ENCODE measurements around the gene MCTP2. TPM values are rescaled to one million over a fixed set of nuclear protein-coding genes. Genes with fewer than 3 reads are reported as not detected.

MCTP2 gene
- polyA plus RNA-seq, 3 donors, result 2.4 to 7.4 (median 7.3) TPM

DNA sequence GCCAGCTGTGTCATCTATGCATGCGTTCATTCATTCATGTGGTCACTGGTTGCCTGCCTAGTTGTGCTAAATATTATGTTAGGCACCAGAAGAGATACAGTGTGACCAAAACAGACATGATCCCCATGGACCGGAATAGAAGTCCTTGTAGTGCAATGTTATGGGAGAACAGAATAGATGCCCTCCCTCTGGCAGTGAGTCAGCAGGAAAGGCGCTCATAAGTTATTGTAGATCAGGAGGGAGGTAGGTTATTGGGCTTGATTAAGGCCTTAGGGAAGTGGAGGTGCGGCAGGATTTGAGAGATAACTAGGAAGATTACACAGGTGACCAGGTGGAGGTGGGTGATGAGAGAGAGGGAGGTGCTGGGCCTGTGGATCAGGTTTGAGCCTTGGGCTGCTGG, 5.2 kb downstream of the MCTP2 start:
- no peaks in the 10 kb centered on the region for H3K36me3 ChIP-seq (replicated peaks in 1 of 2; ENCODE audit: control insufficient read depth in 1 of 2, insufficient read depth in 2 of 2, low read length in 2 of 2)
- H3K27me3 ChIP-seq (ENCODE audit: control insufficient read depth in 2 of 2, insufficient read depth in 2 of 2, low read length in 2 of 2), result peaks cover 0 to 9% of the 10 kb centered on the region in 2 donors
- no peaks in the 10 kb centered on the region for H3K9me3 Mint-ChIP-seq
- no peak overlapping the region for H3K4me3 Mint-ChIP-seq
- H4K20me1 ChIP-seq (ENCODE audit: insufficient read depth, low read length), result peaks cover 4% of the 10 kb centered on the region
- no peak for DNase-seq
- no peak overlapping the region for H2AFZ ChIP-seq (ENCODE audit: insufficient read depth, low read depth, low read length, poor library complexity, severe bottlenecking)
- H3K4me3 ChIP-seq (replicated peaks in 1 of 3; ENCODE audit: low read depth in 2 of 3, low read length in 3 of 3), result no peak overlapping the region
- peaks cover 57% of the 10 kb centered on the region for H3K4me1 Mint-ChIP-seq
- H3K9me3 ChIP-seq (replicated peaks in 1 of 2; ENCODE audit: control insufficient read depth in 1 of 2, insufficient read depth in 1 of 2, low read length in 2 of 2), result no peaks in the 10 kb centered on the region
- H3K4me1 ChIP-seq (ENCODE audit: control insufficient read depth in 1 of 2, insufficient read depth in 2 of 2, low read length in 2 of 2), result peaks cover 46 to 52% of the 10 kb centered on the region in 2 donors
- H3K4me2 ChIP-seq (replicated peaks; ENCODE audit: extremely low read depth, low read length, poor library complexity, severe bottlenecking), result no peak overlapping the region
- TF ChIP-seq, protein P1, sequence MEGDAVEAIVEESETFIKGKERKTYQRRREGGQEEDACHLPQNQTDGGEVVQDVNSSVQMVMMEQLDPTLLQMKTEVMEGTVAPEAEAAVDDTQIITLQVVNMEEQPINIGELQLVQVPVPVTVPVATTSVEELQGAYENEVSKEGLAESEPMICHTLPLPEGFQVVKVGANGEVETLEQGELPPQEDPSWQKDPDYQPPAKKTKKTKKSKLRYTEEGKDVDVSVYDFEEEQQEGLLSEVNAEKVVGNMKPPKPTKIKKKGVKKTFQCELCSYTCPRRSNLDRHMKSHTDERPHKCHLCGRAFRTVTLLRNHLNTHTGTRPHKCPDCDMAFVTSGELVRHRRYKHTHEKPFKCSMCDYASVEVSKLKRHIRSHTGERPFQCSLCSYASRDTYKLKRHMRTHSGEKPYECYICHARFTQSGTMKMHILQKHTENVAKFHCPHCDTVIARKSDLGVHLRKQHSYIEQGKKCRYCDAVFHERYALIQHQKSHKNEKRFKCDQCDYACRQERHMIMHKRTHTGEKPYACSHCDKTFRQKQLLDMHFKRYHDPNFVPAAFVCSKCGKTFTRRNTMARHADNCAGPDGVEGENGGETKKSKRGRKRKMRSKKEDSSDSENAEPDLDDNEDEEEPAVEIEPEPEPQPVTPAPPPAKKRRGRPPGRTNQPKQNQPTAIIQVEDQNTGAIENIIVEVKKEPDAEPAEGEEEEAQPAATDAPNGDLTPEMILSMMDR (IDR thresholded peaks at IDR 0.05), result no peak
- peaks cover 9 to 14% of the 10 kb centered on the region in 2 donors for H3K36me3 Mint-ChIP-seq
- no peak overlapping the region for H3K27ac ChIP-seq (ENCODE audit: low read depth in 1 of 2, low read length in 2 of 2)
- intact Hi-C loops (cut with micrococcal nuclease), result no loop called here
- WGBS (ENCODE audit: insufficient coverage), result 62% methylated on average over 4 of the region's 4 CpGs
- H3K9ac ChIP-seq (ENCODE audit: insufficient read depth, low read length, poor library complexity, severe bottlenecking), result no peak overlapping the region
- peak overlapping the region in 4 of 7 donors; percentile 1 to 51 (median 32) for H3K27ac Mint-ChIP-seq
- peaks cover 61% of the 10 kb centered on the region for H3K79me2 ChIP-seq (ENCODE audit: insufficient read depth, low read length)
- peaks cover 4 to 7% (median 5%) of the 10 kb centered on the region in 3 donors for H3K27me3 Mint-ChIP-seq (ENCODE audit: low read depth in 3 of 3)

DNA sequence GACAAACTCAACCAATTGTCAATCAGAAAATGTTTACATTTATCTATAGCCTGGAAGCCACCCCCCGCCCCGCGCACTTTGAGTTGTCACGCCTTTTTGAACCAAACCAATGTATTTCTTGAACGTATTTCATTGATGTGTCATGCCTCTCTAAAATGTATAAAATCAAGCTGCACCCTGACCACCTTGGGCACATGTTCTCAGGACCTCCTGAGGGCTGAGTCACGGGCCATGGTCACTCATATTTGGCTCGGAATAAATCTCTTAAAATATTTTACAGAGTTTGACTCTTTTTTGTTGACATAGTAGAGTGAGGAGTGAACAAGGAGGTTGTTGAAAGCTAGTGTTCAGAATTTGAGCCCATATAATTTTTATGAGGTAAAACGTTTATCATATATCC, 6.5 kb downstream of the MCTP2 start:
- intact Hi-C loops (cut with micrococcal nuclease), result no loop called here
- Histone ChIP-seq H3K36me3 (replicated peaks in 1 of 2; ENCODE audit: control insufficient read depth in 1 of 2, insufficient read depth in 2 of 2, low read length in 2 of 2) (no peaks in the 10 kb centered on the region), H4K20me1 (ENCODE audit: insufficient read depth, low read length) (peaks cover 4% of the 10 kb centered on the region), H3K9ac (ENCODE audit: insufficient read depth, low read length, poor library complexity, severe bottlenecking) (no peak overlapping the region), H3K4me3 (replicated peaks in 1 of 3; ENCODE audit: low read depth in 2 of 3, low read length in 3 of 3) (no peak overlapping the region), H3K27ac (ENCODE audit: low read depth in 1 of 2, low read length in 2 of 2) (no peak overlapping the region), H3K79me2 (ENCODE audit: insufficient read depth, low read length) (peaks cover 68% of the 10 kb centered on the region), H2AFZ (ENCODE audit: insufficient read depth, low read depth, low read length, poor library complexity, severe bottlenecking) (no peak overlapping the region), H3K4me1 (ENCODE audit: control insufficient read depth in 1 of 2, insufficient read depth in 2 of 2, low read length in 2 of 2) (peaks cover 33 to 39% of the 10 kb centered on the region in 2 donors), H3K27me3 (ENCODE audit: control insufficient read depth in 2 of 2, insufficient read depth in 2 of 2, low read length in 2 of 2) (peaks cover 0 to under 1% of the 10 kb centered on the region in 2 donors), H3K4me2 (replicated peaks; ENCODE audit: extremely low read depth, low read length, poor library complexity, severe bottlenecking) (no peak overlapping the region), H3K9me3 (replicated peaks in 1 of 2; ENCODE audit: control insufficient read depth in 1 of 2, insufficient read depth in 1 of 2, low read length in 2 of 2) (no peaks in the 10 kb centered on the region)
- Mint-ChIP-seq H3K27me3 (ENCODE audit: low read depth in 3 of 3) (peaks cover 0 to 2% (median 2%) of the 10 kb centered on the region in 3 donors), H3K27ac (peak overlapping the region in 2 of 7 donors; percentile 7 to 83), H3K4me3 (no peak overlapping the region), H3K36me3 (peaks cover 9 to 14% of the 10 kb centered on the region in 2 donors), H3K9me3 (no peaks in the 10 kb centered on the region), H3K4me1 (peaks cover 45% of the 10 kb centered on the region)
- 88% methylated on average over 4 of the region's 8 CpGs for WGBS (ENCODE audit: insufficient coverage)
- DNase-seq, result no peak
- TF ChIP-seq, protein P1 (IDR thresholded peaks at IDR 0.05), result no peak

Data from CD14-positive monocyte (primary cell).